GM19240 (cell line): ENCODE data around the gene SLC5A10.
A peak's percentile ranks its signal among the peaks of the same experiment; 100 is the strongest.
"Not testable (repeated sequence)": the region's sequence is repeated elsewhere in the genome, so short reads cannot be mapped to it uniquely, and the experiment has no call there.

Experiments used
- DNase-seq: peaks from one replicate; pipeline ENCODE4 v3.0.0; 2011; ENCODE audit warnings: low spot score; ENCODE audit not compliant: insufficient read length

The SLC5A10 gene

GRCh38 chr17:18947866-18948265, 4.1 kb upstream of the SLC5A10 start:
- no peak for DNase-seq

- DNase-seq, result no peak
Measured at GRCh38 chr17:18948476-18949006, 3.4 kb upstream of the SLC5A10 start.

GRCh38 chr17:18949566-18949965, 2.4 kb upstream of the SLC5A10 start:
- no peak for DNase-seq

GRCh38 chr17:18950346-18950745, 1.6 kb upstream of the SLC5A10 start:
- DNase-seq, result no peak

GRCh38 chr17:18950944-18951905, 740 bp upstream of the SLC5A10 start:
- no peak for DNase-seq

- no peak for DNase-seq
Measured at GRCh38 chr17:18953231-18953728, 1.3 kb downstream of the SLC5A10 start.

GRCh38 chr17:18954321-18954720, 2.4 kb downstream of the SLC5A10 start:
- no peak for DNase-seq

GRCh38 chr17:18955009-18955408, 3.0 kb downstream of the SLC5A10 start:
- DNase-seq, result no peak

GRCh38 chr17:18956021-18956420, 4.1 kb downstream of the SLC5A10 start:
- not testable (repeated sequence) for DNase-seq

GRCh38 chr17:18956581-18956980, 4.6 kb downstream of the SLC5A10 start:
- no peak for DNase-seq

GRCh38 chr17:18957831-18958230, 5.9 kb downstream of the SLC5A10 start:
- no peak for DNase-seq

GRCh38 chr17:18958611-18959010, 6.6 kb downstream of the SLC5A10 start:
- DNase-seq, result no peak

- no peak for DNase-seq
Measured at GRCh38 chr17:18959071-18959844, 7.3 kb downstream of the SLC5A10 start.

GRCh38 chr17:18959845-18960240, 7.9 kb downstream of the SLC5A10 start:
- DNase-seq, result no peak

- DNase-seq, result no peak
Measured at GRCh38 chr17:18960241-18960665, 8.3 kb downstream of the SLC5A10 start.

- peak; percentile 89 for DNase-seq
Measured at GRCh38 chr17:18960803-18961511, 9.0 kb downstream of the SLC5A10 start.

GRCh38 chr17:18961634-18962493, 9.9 kb downstream of the SLC5A10 start:
- no peak for DNase-seq

- no peak for DNase-seq
Measured at GRCh38 chr17:18962494-18962815, 10.5 kb downstream of the SLC5A10 start.

- no peak for DNase-seq
Measured at GRCh38 chr17:18963126-18964017, 11.4 kb downstream of the SLC5A10 start.

- no peak for DNase-seq
Measured at GRCh38 chr17:18964018-18964351, 12.0 kb downstream of the SLC5A10 start.
